ENCODE results near the gene DENND1A.
"Not testable (repeated sequence)": the region's sequence is repeated elsewhere in the genome, so short reads cannot be mapped to it uniquely, and the experiment has no call there.

The DENND1A gene

GRCh38 chr9:123861756-123862120, 68.2 kb downstream of the DENND1A start:
- no peak for DNase-seq

DNA sequence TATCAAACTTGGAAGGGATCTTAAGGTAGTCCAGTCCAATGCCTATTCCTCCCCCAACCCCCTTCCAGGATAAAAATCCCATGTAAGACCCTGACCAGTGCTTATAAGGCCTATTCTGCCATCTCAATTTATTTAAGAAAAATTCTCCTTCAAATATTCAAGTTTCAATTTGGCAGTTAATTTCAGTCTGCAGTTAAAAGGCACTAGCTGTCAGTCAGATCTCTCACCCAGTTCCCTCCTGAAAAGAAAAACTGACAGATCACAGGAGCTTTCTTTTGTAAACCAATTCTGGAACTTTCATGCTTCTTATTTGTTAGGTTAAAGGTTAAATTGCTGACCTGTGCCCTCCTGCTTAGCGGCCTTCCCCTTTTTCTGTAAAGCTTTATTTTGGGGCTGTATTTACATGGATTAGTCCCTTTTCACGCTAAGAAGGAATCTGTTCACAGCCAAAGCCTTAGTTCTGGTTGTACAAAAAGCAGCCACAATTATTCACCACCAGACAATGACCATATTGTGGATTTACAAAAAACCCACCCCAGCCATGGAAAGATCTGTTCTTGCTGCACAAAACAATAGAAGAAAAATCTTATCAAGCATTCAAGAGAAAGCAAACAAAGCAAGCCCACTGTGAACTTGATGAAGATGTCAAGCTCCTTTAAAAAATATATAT, 68.7 kb downstream of the DENND1A start:
- no peak for DNase-seq

- no peak for DNase-seq
Measured at GRCh38 chr9:123860603-123861002, 69.3 kb downstream of the DENND1A start.

DNA sequence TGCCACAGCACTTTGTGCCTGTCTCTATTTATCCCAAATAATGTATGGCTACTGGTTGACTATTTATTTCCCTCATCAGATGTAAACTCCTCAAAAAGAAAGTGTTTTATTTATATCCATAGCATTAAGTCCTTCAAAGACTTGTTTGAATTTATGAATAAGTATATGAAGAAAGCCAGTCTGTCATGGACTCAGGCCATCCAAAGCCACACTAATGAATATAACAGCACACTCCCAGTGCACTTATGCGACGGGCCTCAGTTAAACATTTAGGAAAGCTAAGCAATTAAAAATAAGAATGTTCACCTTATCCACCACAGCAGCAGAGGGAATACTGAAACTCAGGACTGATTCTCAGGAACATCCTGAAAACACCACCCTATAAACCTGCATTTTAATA, 77.5 kb downstream of the DENND1A start:
- no peak for DNase-seq

- no peak for DNase-seq
Measured at GRCh38 chr9:123851851-123852250, 78.1 kb downstream of the DENND1A start.

DNA sequence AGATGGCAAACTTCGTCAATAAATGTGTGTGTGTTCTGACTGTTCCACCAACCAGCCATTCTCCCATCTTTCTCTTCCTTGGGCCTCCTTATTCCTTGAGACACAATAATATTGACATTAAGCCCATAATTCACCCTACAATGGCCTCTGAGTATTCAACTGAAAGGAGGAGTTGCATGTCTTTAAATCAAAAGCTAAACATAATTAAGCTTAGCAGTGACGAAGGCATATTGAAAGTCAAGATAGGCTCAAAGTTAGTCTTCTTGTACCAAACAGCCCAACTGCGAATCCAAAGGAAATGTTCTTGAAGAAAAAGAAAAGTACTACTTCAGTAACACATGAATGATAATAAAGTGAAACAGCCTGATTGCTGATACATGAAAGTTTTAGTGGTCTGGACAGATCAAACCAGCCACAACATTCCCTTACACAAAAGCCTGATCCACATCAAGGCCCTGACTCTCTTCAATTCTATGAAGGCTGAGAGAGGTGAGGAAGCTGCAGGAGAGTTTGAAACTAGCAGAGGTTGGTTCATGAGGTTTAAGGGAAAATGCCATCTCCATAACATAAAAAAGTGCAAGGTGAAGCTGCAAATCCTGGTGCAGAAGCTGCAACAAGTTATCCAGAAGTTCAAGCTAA, 81.4 kb downstream of the DENND1A start:
- DNase-seq, result no peak

DNA sequence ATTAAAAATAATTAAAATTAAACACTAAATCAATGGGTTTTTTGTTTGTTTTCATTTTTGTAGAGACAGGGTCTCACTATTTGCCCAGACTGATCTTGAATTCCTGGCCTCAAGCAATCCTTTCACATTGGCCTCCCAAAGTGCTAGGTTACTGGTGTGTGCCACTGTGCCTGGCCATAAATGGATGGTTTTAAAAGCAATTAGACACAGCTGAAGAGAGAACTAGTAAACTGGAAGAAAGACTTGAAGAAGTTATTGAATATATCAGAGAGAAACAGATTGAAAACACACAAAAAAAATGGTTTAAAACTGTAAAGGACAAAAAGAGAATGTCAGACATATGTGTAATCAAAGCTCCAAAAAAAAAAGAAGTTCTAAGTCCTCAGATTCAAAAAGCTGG, 83.0 kb downstream of the DENND1A start:
- no peak for DNase-seq

DNA sequence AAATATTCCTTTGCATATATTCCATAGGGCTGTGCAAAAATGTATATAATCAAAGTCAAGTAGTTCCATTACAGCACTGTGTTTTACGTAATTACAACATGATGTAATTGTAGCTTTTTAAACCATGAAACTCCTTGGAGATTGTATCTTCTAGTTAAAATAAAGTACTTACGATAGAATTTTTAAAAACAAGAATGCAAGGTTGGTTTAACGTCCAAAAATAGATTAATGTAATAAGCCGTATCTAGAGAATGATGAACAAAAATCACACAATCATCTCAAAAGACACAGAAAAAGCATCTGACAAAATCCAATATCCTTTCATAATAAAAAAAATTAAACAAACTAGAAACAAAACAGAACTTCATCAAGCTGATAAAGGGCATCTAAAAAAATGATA, 86.2 kb downstream of the DENND1A start:
- no peak for DNase-seq

- no peak for DNase-seq
Measured at GRCh38 chr9:123835821-123836220, 94.1 kb downstream of the DENND1A start.

GRCh38 chr9:123834889-123835562, 94.9 kb downstream of the DENND1A start:
- no peak for DNase-seq

DNA sequence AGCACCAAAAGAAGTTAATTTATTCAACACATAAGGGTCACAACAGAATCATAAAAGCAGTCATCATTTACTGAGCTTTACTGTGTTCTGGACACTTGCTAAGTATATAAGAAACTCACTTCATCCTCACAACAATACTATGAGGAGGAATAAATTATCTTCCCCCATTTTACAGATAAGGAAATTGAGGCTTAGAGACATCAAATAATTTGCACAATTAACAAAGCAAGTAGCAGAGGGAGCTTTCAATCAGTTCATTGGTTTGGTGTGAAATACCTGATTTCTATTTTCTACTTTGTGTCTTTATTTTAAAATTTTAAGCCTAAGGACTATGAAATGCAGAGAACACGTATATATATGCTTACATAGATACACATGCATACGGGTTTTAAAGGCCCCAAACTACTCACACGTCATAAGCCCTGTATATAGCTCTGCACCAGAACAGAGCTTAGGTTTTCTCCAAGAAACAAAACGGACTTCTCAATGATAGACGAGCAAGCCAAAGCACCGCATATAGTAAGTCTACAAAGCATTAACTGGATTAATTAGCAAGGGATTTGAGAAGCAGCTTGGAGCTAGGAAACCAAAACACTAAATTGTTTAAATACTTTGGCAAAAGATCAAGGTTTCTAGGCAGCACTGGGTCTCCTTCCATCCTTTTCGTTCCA, 95.6 kb downstream of the DENND1A start:
- DNase-seq, result no peak

- DNase-seq, result no peak
Measured at GRCh38 chr9:123832858-123833650, 96.9 kb downstream of the DENND1A start.

GRCh38 chr9:123832176-123832575, 97.8 kb downstream of the DENND1A start:
- DNase-seq, result no peak

- DNase-seq, result no peak
Measured at GRCh38 chr9:123828449-123828848, 101.5 kb downstream of the DENND1A start.

GRCh38 chr9:123825342-123826060, 104.4 kb downstream of the DENND1A start:
- DNase-seq, result no peak

GRCh38 chr9:123823194-123823947, 106.6 kb downstream of the DENND1A start:
- DNase-seq, result no peak

DNA sequence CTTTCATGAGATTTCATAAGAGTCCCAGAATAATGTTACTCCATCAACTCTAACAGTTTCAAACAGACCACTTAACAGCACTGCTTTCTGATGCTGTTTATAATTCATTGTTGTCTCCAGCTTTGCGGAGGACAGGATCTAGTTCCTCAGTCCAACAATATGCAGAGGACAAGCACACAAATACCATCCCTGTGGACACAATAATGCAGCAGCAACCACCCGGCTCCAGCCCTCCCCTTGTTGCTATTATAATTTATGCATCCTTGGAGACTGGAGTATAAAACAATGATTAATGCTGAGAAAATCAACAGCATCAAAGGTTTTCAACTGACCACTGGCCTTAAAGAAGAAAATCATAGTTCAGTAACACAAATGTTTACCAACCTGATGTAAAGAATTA, 108.3 kb downstream of the DENND1A start:
- DNase-seq, result no peak

- DNase-seq, result no peak
Measured at GRCh38 chr9:123820139-123820538, 109.8 kb downstream of the DENND1A start.

- no peak for DNase-seq
Measured at GRCh38 chr9:123816817-123817472, 113.0 kb downstream of the DENND1A start.

GRCh38 chr9:123815856-123816255, 114.1 kb downstream of the DENND1A start:
- DNase-seq, result not testable (repeated sequence)

DNA sequence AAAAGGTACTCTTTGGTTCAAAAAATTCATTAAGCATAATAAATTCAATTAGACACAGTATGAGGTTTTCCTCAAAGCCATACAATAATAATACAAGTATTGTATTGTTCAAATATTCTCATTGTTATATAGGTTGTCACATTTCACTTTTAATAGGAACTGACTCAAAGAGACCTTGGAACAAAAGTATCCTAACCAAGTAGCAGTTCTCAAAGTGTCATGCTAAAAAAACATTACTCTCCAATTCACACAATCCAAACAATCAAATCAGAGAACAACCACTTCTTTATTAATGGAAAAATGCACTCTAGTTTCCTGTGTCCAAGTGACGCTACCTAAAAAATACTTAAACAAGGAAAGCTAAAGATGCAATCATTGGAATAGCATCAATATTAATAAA, 115.4 kb downstream of the DENND1A start:
- no peak for DNase-seq

Measured in activated CD8-positive, alpha-beta memory T cell treated with anti-CD3 and anti-CD28 coated beads for 24 hours (primary cell).